HG02884 (cell line): ENCODE data around the gene CIP2A.

Experiments
- ATAC-seq: cut with Tn5 transposase; IDR thresholded peaks from one replicate; pipeline ENCODE4 v1.9.1; 2021; ENCODE audit warnings: mild to moderate bottlenecking, moderate library complexity; ENCODE audit not compliant: unreplicated experiment

The CIP2A gene

GRCh38 chr3:108511490-108511889, 77.7 kb downstream of the CIP2A start:
- no peak for ATAC-seq

DNA sequence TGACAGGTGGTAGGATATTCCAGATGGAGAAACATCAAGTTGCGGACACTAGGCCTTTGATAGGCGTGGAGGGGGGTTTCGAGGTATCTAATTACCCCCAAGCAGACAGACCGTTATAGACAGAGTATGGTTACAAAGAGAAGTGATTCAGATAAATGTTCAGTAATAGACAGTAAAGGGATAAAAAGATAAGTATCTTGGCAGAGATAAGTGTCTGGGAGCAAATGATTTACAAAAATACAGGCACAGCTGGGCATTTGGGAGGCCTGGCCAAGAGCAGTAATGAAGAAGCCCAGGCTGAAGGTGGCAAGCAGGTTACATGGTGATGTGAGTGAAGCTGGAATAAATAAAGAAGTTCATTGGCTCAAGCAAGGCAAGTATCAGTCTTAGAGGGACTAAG, 78.2 kb downstream of the CIP2A start:
- no peak for ATAC-seq

DNA sequence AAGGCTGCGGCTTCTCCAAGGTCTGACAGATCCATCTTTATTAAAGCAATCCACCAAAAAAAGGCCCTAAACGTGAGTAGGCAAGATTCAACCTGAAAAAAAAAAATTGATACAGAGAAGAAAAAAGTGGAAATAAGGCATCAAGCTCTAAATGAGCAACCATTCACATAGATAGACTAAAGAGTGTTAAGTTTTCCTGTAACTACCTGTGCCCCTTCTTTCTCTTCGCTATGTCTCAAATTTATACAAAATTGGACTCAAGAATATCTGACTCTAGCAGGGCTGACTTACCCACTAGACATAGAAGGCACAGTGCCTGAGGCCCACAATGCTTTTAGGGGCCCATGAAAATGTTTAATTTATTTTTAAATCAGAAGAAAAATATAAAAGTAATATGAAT, 78.7 kb downstream of the CIP2A start, which contains the start of gene MYH15:
TSS of gene MYH15 (minus strand) at position 101 of the 400 bp plus-strand sequence. CDS start at position 35, 66 bp downstream.
- no peak for ATAC-seq

DNA sequence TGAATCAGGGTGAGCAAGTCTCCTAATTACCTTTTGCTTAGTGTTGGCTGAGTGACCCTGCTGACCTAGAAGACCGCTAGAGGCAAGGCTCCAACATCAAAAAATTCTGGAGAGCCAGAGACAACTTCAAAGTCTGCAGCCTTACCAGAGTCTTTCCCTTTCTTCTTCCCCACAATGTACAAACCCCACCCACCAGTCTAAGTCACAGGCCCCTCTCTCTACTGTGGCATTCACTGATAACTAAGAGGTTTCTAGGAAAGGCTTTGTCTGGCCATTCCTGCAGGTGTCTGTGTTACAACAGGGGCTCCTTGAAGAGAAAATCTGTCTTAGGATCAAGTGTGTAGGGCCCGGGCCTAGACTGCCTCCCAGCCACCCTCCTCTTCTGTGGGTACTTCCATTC, 79.4 kb downstream of the CIP2A start:
- ATAC-seq, result no peak

DNA sequence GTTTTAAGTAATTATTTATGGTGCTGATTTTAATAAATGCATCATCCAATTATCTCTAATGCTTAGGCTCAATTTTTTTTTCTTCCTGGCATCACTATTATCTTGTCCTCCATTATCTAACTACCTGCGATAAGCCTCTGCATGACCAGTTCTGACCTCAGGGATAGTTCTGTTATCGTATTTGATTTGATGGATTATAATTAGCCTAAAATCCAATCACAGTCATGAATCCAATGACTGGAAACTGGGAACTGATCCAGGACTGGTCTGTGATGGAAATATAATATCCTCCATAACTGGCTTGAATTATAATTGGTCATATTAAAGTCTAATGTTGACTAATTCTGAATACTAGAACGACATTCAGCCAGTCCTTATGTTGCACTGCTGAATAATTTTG, 80.0 kb downstream of the CIP2A start:
- no peak for ATAC-seq

- ATAC-seq, result no peak
Measured at GRCh38 chr3:108507902-108508301, 81.3 kb downstream of the CIP2A start.

DNA sequence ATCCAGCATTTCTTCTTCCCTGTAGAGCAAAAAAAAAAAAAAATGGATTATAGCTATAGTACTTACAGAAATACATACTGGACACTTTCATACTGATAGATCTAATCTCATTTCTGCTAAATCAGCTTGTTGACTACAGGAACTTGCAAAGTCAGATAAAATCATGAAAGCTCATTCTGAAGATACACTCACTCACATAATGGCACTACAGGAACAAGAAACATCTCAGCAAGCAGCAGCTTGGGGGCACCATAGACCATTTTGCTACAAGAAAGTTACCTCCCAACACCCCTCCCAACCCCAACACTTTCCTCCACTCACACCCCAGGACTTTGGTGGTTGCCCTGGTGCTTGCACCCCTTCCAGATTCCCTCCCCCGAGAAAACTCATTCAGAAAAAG, 83.4 kb downstream of the CIP2A start:
- ATAC-seq, result no peak

GRCh38 chr3:108503722-108504121, 85.5 kb downstream of the CIP2A start:
- no peak for ATAC-seq

DNA sequence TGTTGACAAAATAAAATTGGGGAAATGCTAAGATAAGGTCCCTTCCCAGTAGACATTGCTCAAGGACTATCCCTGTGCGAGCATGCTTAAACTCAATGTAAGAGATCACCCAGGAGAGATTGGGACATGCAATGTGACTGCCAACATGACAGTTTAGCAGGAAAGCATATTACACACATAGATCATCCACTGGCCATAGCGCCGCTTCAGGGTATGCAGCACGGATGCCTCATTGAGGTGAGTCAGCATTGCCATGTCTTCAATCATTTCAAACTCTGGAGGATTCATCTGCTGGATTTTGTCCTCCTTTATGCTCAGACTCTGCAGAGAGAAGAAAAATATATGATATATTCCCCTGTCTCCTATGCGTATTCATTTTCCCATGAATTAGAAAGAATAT, 87.7 kb downstream of the CIP2A start:
- no peak for ATAC-seq

- ATAC-seq, result no peak
Measured at GRCh38 chr3:108500728-108501127, 88.5 kb downstream of the CIP2A start.
